Measurements from ENCODE around the gene GLIS2. TPM values are rescaled to one million over a fixed set of nuclear protein-coding genes. Genes with fewer than 3 reads are reported as not detected.
A peak's percentile ranks its signal among the peaks of the same experiment; 100 is the strongest.

GLIS2 gene
- total and polyA plus RNA-seq, 2 donors (not counting 1 experiment from before 2014, with no cell fraction given) = 4.0 to 6.0 TPM

DNA sequence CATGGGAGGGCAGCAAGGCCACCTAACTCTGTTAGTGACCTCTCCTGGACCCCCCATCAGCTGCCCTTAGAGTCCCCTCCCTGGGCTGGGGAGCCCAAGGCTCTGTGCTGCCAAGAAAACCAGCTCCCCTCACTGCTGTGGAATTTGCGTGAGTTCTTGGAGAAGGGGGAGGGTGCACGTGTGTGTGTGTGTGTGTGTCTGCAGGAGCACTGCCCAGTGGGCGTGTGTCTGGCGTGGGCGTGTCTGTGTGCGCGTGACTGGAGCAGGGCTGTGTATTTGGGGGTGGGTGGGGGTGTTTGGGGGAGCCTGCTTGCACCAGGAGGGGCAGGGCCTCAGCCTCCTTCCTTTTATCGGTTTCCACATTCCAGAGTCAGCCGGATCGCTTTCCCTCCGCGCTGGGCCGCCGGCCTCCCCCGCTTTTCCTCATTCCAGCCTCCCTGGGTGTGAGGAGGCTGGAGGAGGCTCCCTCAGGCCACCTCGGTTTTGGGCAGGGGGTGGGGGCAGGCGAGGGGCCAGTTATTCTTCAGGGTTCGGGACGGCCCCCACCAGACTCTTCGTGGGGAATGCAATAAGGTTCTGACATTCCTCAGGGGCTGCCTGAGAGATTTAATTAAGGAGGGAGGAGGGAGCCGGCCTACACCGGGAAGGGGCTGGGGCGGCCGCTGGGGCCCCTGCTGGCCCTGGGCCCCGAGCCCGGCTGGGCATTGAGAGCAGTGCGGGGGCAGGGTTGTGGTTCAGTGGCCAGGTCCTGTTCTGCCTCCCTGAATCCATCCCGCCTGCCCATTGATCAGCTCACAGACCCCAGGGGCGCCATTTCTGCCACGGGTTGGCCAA lies 58.3 kb downstream of the GLIS2 start:
- Histone ChIP-seq H4K20me1 (ENCODE audit: control insufficient read depth, extremely low read depth, insufficient read depth, low read length) (peaks cover 2% of the 10 kb centered on the region), H3K9me3 (ENCODE audit: control insufficient read depth, insufficient read depth, low read depth, low read length) (no peaks in the 10 kb centered on the region), H3K79me2 (ENCODE audit: control insufficient read depth, insufficient read depth, low read length) (peaks cover 71% of the 10 kb centered on the region), H3K27ac (ENCODE audit: insufficient read depth, low read length) (peak overlapping the region; percentile 85), H2AFZ (ENCODE audit: low read length) (no peak overlapping the region), H3K4me3 (replicated peaks in 1 of 4; ENCODE audit: control extremely low read depth in 1 of 4, insufficient read depth in 1 of 4, low read depth in 3 of 4, low read length in 4 of 4) (peak overlapping the region; percentile 61 to 97 (median 88)), H3K4me1 (ENCODE audit: control insufficient read depth, extremely low read depth, insufficient read depth, low read length) (peaks cover 63% of the 10 kb centered on the region), H3K36me3 (ENCODE audit: control insufficient read depth, insufficient read depth, low read length) (peaks cover 13% of the 10 kb centered on the region), H3K9ac (ENCODE audit: insufficient read depth, low read length) (peak overlapping the region; percentile 82), H3K27me3 (ENCODE audit: control insufficient read depth, insufficient read depth, low read length) (no peaks in the 10 kb centered on the region), H3K4me2 (ENCODE audit: extremely low read depth, insufficient read depth, low read length) (peak overlapping the region; percentile 88)
- no peak for TF ChIP-seq CTCF (conservative IDR thresholded peaks at IDR 0.05 in 1 of 2, IDR thresholded peaks at IDR 0.05 in 1 of 2; ENCODE audit: low read depth in 1 of 2, low read length in 2 of 2)
- no peak for TF ChIP-seq EZH2 (IDR thresholded peaks at IDR 0.05; ENCODE audit: low read length, missing control alignments)
- DNase-seq (ENCODE audit: low read depth in 2 of 2) = peak; percentile 95 to 97

DNA sequence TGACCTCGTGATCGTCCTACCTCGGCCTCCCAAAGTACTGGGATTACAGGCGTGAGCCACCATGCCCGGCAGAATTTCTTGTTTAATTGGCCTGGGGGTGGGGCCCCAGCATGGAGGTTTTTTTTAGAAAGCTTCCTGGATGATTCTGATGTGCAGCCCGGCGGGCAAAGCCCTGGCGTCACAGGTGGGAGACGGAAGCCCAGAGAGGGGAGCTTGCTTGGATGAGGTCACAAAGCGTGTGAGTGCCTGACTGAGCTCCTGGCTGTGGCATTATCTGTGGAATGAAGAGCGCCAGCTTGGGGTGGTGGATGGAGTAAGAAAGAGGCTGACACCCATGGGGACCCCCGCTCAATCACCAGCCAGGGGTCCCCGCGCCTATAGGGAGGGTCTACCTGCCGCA lies 59.9 kb downstream of the GLIS2 start:
- Histone ChIP-seq H3K4me2 (ENCODE audit: extremely low read depth, insufficient read depth, low read length) (peak overlapping the region; percentile 79), H3K36me3 (ENCODE audit: control insufficient read depth, insufficient read depth, low read length) (peaks cover 21% of the 10 kb centered on the region), H3K9me3 (ENCODE audit: control insufficient read depth, insufficient read depth, low read depth, low read length) (no peaks in the 10 kb centered on the region), H3K4me3 (replicated peaks in 1 of 4; ENCODE audit: control extremely low read depth in 1 of 4, insufficient read depth in 1 of 4, low read depth in 3 of 4, low read length in 4 of 4) (peak overlapping the region in 3 of 4 experiments; percentile 21 to 52 (median 32)), H3K27ac (ENCODE audit: insufficient read depth, low read length) (peak overlapping the region; percentile 94), H3K79me2 (ENCODE audit: control insufficient read depth, insufficient read depth, low read length) (peaks cover 84% of the 10 kb centered on the region), H3K4me1 (ENCODE audit: control insufficient read depth, extremely low read depth, insufficient read depth, low read length) (peaks cover 52% of the 10 kb centered on the region), H3K27me3 (ENCODE audit: control insufficient read depth, insufficient read depth, low read length) (no peaks in the 10 kb centered on the region), H2AFZ (ENCODE audit: low read length) (no peak overlapping the region), H4K20me1 (ENCODE audit: control insufficient read depth, extremely low read depth, insufficient read depth, low read length) (peaks cover 2% of the 10 kb centered on the region), H3K9ac (ENCODE audit: insufficient read depth, low read length) (peak overlapping the region; percentile 74)
- DNase-seq (ENCODE audit: low read depth in 2 of 2) = peak in 1 of 2 donors; percentile 47
- no peak for TF ChIP-seq CTCF (conservative IDR thresholded peaks at IDR 0.05 in 1 of 2, IDR thresholded peaks at IDR 0.05 in 1 of 2; ENCODE audit: low read depth in 1 of 2, low read length in 2 of 2)
- no peak for TF ChIP-seq EZH2 (IDR thresholded peaks at IDR 0.05; ENCODE audit: low read length, missing control alignments)

- Histone ChIP-seq H3K36me3 (ENCODE audit: control insufficient read depth, insufficient read depth, low read length) (peaks cover 26% of the 10 kb centered on the region), H3K4me1 (ENCODE audit: control insufficient read depth, extremely low read depth, insufficient read depth, low read length) (peaks cover 47% of the 10 kb centered on the region), H3K27ac (ENCODE audit: insufficient read depth, low read length) (peak overlapping the region; percentile 94), H3K9me3 (ENCODE audit: control insufficient read depth, insufficient read depth, low read depth, low read length) (no peaks in the 10 kb centered on the region), H3K79me2 (ENCODE audit: control insufficient read depth, insufficient read depth, low read length) (peaks cover 90% of the 10 kb centered on the region), H3K4me2 (ENCODE audit: extremely low read depth, insufficient read depth, low read length) (peak overlapping the region; percentile 79), H3K4me3 (replicated peaks in 1 of 4; ENCODE audit: control extremely low read depth in 1 of 4, insufficient read depth in 1 of 4, low read depth in 3 of 4, low read length in 4 of 4) (peak overlapping the region; percentile 24 to 52 (median 28)), H3K9ac (ENCODE audit: insufficient read depth, low read length) (peak overlapping the region; percentile 74), H2AFZ (ENCODE audit: low read length) (no peak overlapping the region), H4K20me1 (ENCODE audit: control insufficient read depth, extremely low read depth, insufficient read depth, low read length) (peaks cover 2% of the 10 kb centered on the region), H3K27me3 (ENCODE audit: control insufficient read depth, insufficient read depth, low read length) (no peaks in the 10 kb centered on the region)
- peak; percentile 87 to 90 for DNase-seq (ENCODE audit: low read depth in 2 of 2)
- TF ChIP-seq CTCF (conservative IDR thresholded peaks at IDR 0.05 in 1 of 2, IDR thresholded peaks at IDR 0.05 in 1 of 2; ENCODE audit: low read depth in 1 of 2, low read length in 2 of 2) = no peak
- TF ChIP-seq EZH2 (IDR thresholded peaks at IDR 0.05; ENCODE audit: low read length, missing control alignments) = no peak
Observed at GRCh38 chr16:4376126-4376892, 60.4 kb downstream of the GLIS2 start.

All from fibroblast of lung (primary cell).